HepG2 (cell line): ENCODE results near the gene SNX30. TPM values are rescaled to one million over a fixed set of nuclear protein-coding genes. Genes with fewer than 3 reads are reported as not detected.

Experiments
- ETV6 ChIP-seq: sonication (generic); formaldehyde crosslinking; conservative IDR thresholded peaks from 2 replicates; pipeline ENCODE4 v1.4.0; 2020; ENCODE audit warnings: missing genetic modification reagents
- FOSL2 ChIP-seq: sonication (generic); formaldehyde crosslinking; IDR thresholded peaks from 2 replicates; pipeline ENCODE4 v1.4.0; 2020; ENCODE audit warnings: missing genetic modification reagents
- FOXP4 ChIP-seq: sonication (generic); formaldehyde crosslinking; IDR thresholded peaks from 2 replicates; pipeline ENCODE4 v1.4.0; 2020; ENCODE audit warnings: missing genetic modification reagents
- GATAD2A ChIP-seq: IDR thresholded peaks from 2 replicates; pipeline ENCODE4 v1.6.1; 2016
- HNF4A ChIP-seq: sonication (generic); formaldehyde crosslinking; IDR thresholded peaks from 2 replicates; pipeline ENCODE4 v1.4.0; 2020; ENCODE audit warnings: missing genetic modification reagents
- KLF12 ChIP-seq: sonication (generic); formaldehyde crosslinking; IDR thresholded peaks from 2 replicates; pipeline ENCODE4 v1.4.0; 2020; ENCODE audit warnings: missing genetic modification reagents, borderline replicate concordance
- KLF15 ChIP-seq: sonication (generic); formaldehyde crosslinking; IDR thresholded peaks from 2 replicates; pipeline ENCODE4 v1.8.1; 2023; ENCODE audit warnings: borderline replicate concordance, mild to moderate bottlenecking, inconsistent platforms, missing genetic modification reagents, mixed read lengths
- LCORL ChIP-seq, 2 experiments: fragments of 450-650 bp in 1 of 2; sonication (generic) in 1 of 2; formaldehyde crosslinking in 1 of 2; IDR thresholded peaks; 2 replicates each; pipeline versions ENCODE4 v1.5.0 to v1.6.1; 2017 to 2020; ENCODE audit warnings: antibody characterized with exemption in 1 of 2, missing genetic modification reagents in 1 of 2
- MED1 ChIP-seq: sonication (generic); formaldehyde crosslinking; IDR thresholded peaks from 2 replicates; pipeline ENCODE4 v1.4.0; 2020; ENCODE audit warnings: missing genetic modification reagents
- MYPOP ChIP-seq: sonication (generic); formaldehyde crosslinking; IDR thresholded peaks from 2 replicates; pipeline ENCODE4 v1.8.1; 2023; ENCODE audit warnings: mild to moderate bottlenecking, moderate library complexity, missing genetic modification reagents
- NFIC ChIP-seq: IDR thresholded peaks from 2 replicates; pipeline ENCODE4 v1.6.1; 2012; ENCODE audit warnings: mild to moderate bottlenecking, low read length, inconsistent platforms
- SOX5 ChIP-seq: IDR thresholded peaks from 2 replicates; pipeline ENCODE4 v1.6.1; 2016; ENCODE audit warnings: borderline replicate concordance
- TEAD3 ChIP-seq: optimal IDR thresholded peaks from 2 replicates; pipeline ENCODE3; 2016; ENCODE audit warnings: borderline replicate concordance
- TGIF2 ChIP-seq: IDR thresholded peaks from 2 replicates; pipeline ENCODE4 v1.6.1; 2016; ENCODE audit warnings: control low read depth, missing compliant biosample characterization
- YEATS4 ChIP-seq: sonication (generic); formaldehyde crosslinking; IDR thresholded peaks from 2 replicates; pipeline ENCODE4 v1.4.0; 2020; ENCODE audit warnings: missing genetic modification reagents, borderline replicate concordance
- ZNF264 ChIP-seq: sonication (generic); formaldehyde crosslinking; IDR thresholded peaks from 2 replicates; pipeline ENCODE4 v1.4.0; 2020; ENCODE audit warnings: missing genetic modification reagents
- ZNF274 ChIP-seq: sonication (generic); formaldehyde crosslinking; IDR thresholded peaks from 2 replicates; pipeline ENCODE4 v1.5.1; 2020; ENCODE audit warnings: mild to moderate bottlenecking, missing genetic modification reagents
- ZNF556 ChIP-seq: sonication (generic); formaldehyde crosslinking; IDR thresholded peaks from 2 replicates; pipeline ENCODE4 v1.4.0; 2020; ENCODE audit warnings: mild to moderate bottlenecking, missing genetic modification reagents, borderline replicate concordance
- ZNF564 ChIP-seq: sonication (generic); formaldehyde crosslinking; IDR thresholded peaks from 2 replicates; pipeline ENCODE4 v1.8.1; 2023; ENCODE audit warnings: mild to moderate bottlenecking, missing genetic modification reagents
- ZNF781 ChIP-seq: sonication (generic); formaldehyde crosslinking; IDR thresholded peaks from 2 replicates; pipeline ENCODE4 v1.5.1; 2020; ENCODE audit warnings: borderline replicate concordance, mild to moderate bottlenecking, missing genetic modification reagents; ENCODE audit errors: not compliant biosample characterization
- ZNF816 ChIP-seq: sonication (generic); formaldehyde crosslinking; IDR thresholded peaks from 2 replicates; pipeline ENCODE4 v1.8.0; 2022; ENCODE audit warnings: missing genetic modification reagents, mild to moderate bottlenecking, borderline replicate concordance
- polyA plus RNA-seq, 8 experiments: library from polyadenylated mRNA; depleted of rRNA in 3 of 8; stranded (reverse) in 7 of 8; unstranded in 1 of 8; fragments of >200 nt; fragmentation: Illumina TruSeq in 4 of 8; extraction: Trizol in 4 of 8; gene quantifications; 2 replicates each; pipeline versions ENCODE4 v1.2.1 to v1.2.3, GENCODE V29; 2011 to 2016; ENCODE audit warnings: low read depth in 4 of 8, missing spikeins in 1 of 8, mixed read lengths in 1 of 8; ENCODE audit not compliant: insufficient read depth in 1 of 8
- total RNA-seq, 5 experiments: library from RNA; depleted of rRNA; stranded (reverse); fragments of >200 nt; fragmentation: Illumina TruSeq; extraction: Trizol; gene quantifications; 2 replicates each; pipeline ENCODE4 v1.2.3, GENCODE V29; 2016; ENCODE audit warnings: low read depth in 1 of 5

Gene SNX30
- total and polyA plus RNA-seq, 2 of the 13 experiments (the other 11 are each of a cell fraction or from before 2014, with no cell fraction given), result 4.4 to 12.4 TPM

GRCh38 chr9:112731971-112732370, 18.6 kb upstream of the SNX30 start (continued):
- no peak for TF ChIP-seq LCORL (IDR thresholded peaks at IDR 0.05)
- TF ChIP-seq LCORL (CRISPR knock-in tag; IDR thresholded peaks at IDR 0.05), result 0 out of 2 replicates have a peak, but pooled peaks have one; percentile 34
- peak; percentile 75 for TF ChIP-seq ZNF264 (CRISPR knock-in tag)
- peak; percentile 57; the same call in 1 of the 2 replicates for TF ChIP-seq SOX5
- 0 out of 2 replicates have a peak, but pooled peaks have one; percentile 26 for TF ChIP-seq ZNF556
- peak; percentile 60 for TF ChIP-seq FOSL2 (CRISPR knock-in tag)
- TF ChIP-seq ZNF781, result peak; percentile 43
- peak; percentile 40; the same call in 1 of the 2 replicates for TF ChIP-seq YEATS4 (CRISPR knock-in tag)
- no peak for TF ChIP-seq ETV6 (CRISPR knock-in tag)
- TF ChIP-seq ZNF274 (CRISPR knock-in tag), result no peak
- peak; percentile 51; the same call in 1 of the 2 replicates for TF ChIP-seq NFIC
- TF ChIP-seq MED1 (CRISPR knock-in tag), result peak; percentile 57; the same call in 1 of the 2 replicates
- TF ChIP-seq KLF12 (CRISPR knock-in tag), result 0 out of 2 replicates have a peak, but pooled peaks have one; percentile 40
- no peak for TF ChIP-seq KLF15 (CRISPR knock-in tag)
- TF ChIP-seq ZNF816 (CRISPR knock-in tag), result 0 out of 2 replicates have a peak, but pooled peaks have one; percentile 49
- TF ChIP-seq ZNF564 (CRISPR knock-in tag), result no peak
- peak; percentile 81 for TF ChIP-seq TEAD3
- TF ChIP-seq MYPOP (CRISPR knock-in tag), result 0 out of 2 replicates have a peak, but pooled peaks have one; percentile 14
- TF ChIP-seq FOXP4 (CRISPR knock-in tag), result peak; percentile 67
- peak; percentile 73 for TF ChIP-seq HNF4A (CRISPR knock-in tag)
- no peak for TF ChIP-seq TGIF2 (CRISPR knock-in tag)
- peak; percentile 55 for TF ChIP-seq GATAD2A (CRISPR knock-in tag)
